Smooth muscle cell (in vitro differentiated cells): ENCODE measurements around the gene MCM9. TPM values are rescaled to one million over a fixed set of nuclear protein-coding genes. Genes with fewer than 3 reads are reported as not detected.
A peak's percentile ranks its signal among the peaks of the same experiment; 100 is the strongest.

ENCODE experiments used
- DNase-seq: peaks from one replicate; lab custom pipeline; 2025; ENCODE audit not compliant: unreplicated experiment; lab: John Stamatoyannopoulos, UW
- H2AFZ ChIP-seq: fragments of 200-600 bp; sonication (generic); 2 replicates; pipeline ENCODE4 v1.6.0; 2016; ENCODE audit warnings: antibody characterized with exemption, low read depth, mild to moderate bottlenecking
- H3F3A ChIP-seq: fragments of 200-600 bp; sonication (generic); 2 replicates; pipeline ENCODE4 v1.6.0; 2017; ENCODE audit warnings: antibody characterized with exemption, low read depth
- H3K27ac ChIP-seq: fragments of 200-600 bp; sonication (generic); 2 replicates; pipeline ENCODE4 v1.5.1; 2016; ENCODE audit warnings: low read depth, mild to moderate bottlenecking
- H3K27me3 ChIP-seq: fragments of 200-600 bp; sonication (generic); 2 replicates; pipeline ENCODE4 v1.6.1; 2016; ENCODE audit warnings: low read depth, mild to moderate bottlenecking
- H3K36me3 ChIP-seq: fragments of 200-600 bp; sonication (generic); 2 replicates; pipeline ENCODE4 v1.5.1; 2016; ENCODE audit warnings: low read depth
- H3K4me1 ChIP-seq: fragments of 200-600 bp; sonication (generic); 2 replicates; pipeline ENCODE4 v1.5.1; 2016; ENCODE audit warnings: low read depth
- H3K4me2 ChIP-seq: fragments of 200-600 bp; sonication (generic); 2 replicates; pipeline ENCODE4 v1.6.0; 2016; ENCODE audit warnings: mild to moderate bottlenecking
- H3K4me3 ChIP-seq: fragments of 200-600 bp; sonication (generic); 2 replicates; pipeline ENCODE4 v1.5.1; 2016; ENCODE audit warnings: mild to moderate bottlenecking
- H3K79me2 ChIP-seq: fragments of 200-600 bp; sonication (generic); 2 replicates; pipeline ENCODE4 v1.6.0; 2016; ENCODE audit warnings: low read depth, mild to moderate bottlenecking
- H3K9ac ChIP-seq: fragments of 200-600 bp; sonication (generic); 2 replicates; pipeline ENCODE4 v1.6.0; 2016; ENCODE audit warnings: low read depth
- H3K9me3 ChIP-seq: fragments of 200-600 bp; sonication (generic); replicated peaks from 2 replicates; pipeline ENCODE4 v1.5.1; 2016; ENCODE audit warnings: low read depth
- H4K20me1 ChIP-seq: fragments of 200-600 bp; sonication (generic); 2 replicates; pipeline ENCODE4 v1.6.0; 2016; ENCODE audit warnings: low read depth
- CTCF ChIP-seq: fragments of 200-600 bp; sonication (generic); IDR thresholded peaks from 2 replicates; pipeline ENCODE4 v1.5.1; 2017; ENCODE audit warnings: borderline replicate concordance, mild to moderate bottlenecking, antibody characterized with exemption; ENCODE audit not compliant: insufficient read depth, poor library complexity, severe bottlenecking
- WGBS: methylation state at CpG from one replicate; pipeline ENCODE4 v1.1.7; 2016; ENCODE audit warnings: low lambda C conversion rate; 5-methylcytosine and 5-hydroxymethylcytosine counted together
- polyA plus RNA-seq: library from polyadenylated mRNA; unstranded; fragments of >200 nt; fragmentation: Nextera tagmentation; extraction: Ambion mirVana; gene quantifications from 2 replicates; pipeline ENCODE4 v1.2.1, GENCODE V29; 2016
- total RNA-seq: library from RNA; depleted of rRNA; stranded (reverse); fragments of >200 nt; gene quantifications from 2 replicates; pipeline ENCODE4 v1.2.3, GENCODE V29; 2014

The MCM9 gene
- total RNA-seq = 3.9 and 7.8 TPM in 2 replicates
- polyA plus RNA-seq = 3.8 and 8.1 TPM in 2 replicates

GRCh38 chr6:118934461-118935330, at the start of gene MCM9:
TSS of gene MCM9 (minus strand) at chr6:118935159. CDS start at chr6:118931723, 3,436 bp downstream.
- H3K9ac ChIP-seq = peak within 1 kb of the TSS; percentile 81
- H2AFZ ChIP-seq = peak within 1 kb of the TSS; percentile 99
- TF ChIP-seq CTCF = no peak
- H3K27me3 ChIP-seq = no peaks in the 10 kb centered on the region
- peaks cover 21% of the 10 kb centered on the region for H3K79me2 ChIP-seq
- peak within 1 kb of the TSS; percentile 94 for H3K4me2 ChIP-seq
- peak within 1 kb of the TSS; percentile 92 for H3K4me3 ChIP-seq
- DNase-seq = peak; percentile 66
- peaks cover under 1% of the 10 kb centered on the region for H3K36me3 ChIP-seq
- peaks cover 9% of the 10 kb centered on the region for H3K4me1 ChIP-seq
- peaks cover 33% of the 10 kb centered on the region for H4K20me1 ChIP-seq
- no peaks in the 10 kb centered on the region for H3K9me3 ChIP-seq
- H3K27ac ChIP-seq = peak within 1 kb of the TSS; percentile 72
- under 1% methylated on average over 89 of the region's 95 CpGs for WGBS
- no peaks in the 10 kb centered on the region for H3F3A ChIP-seq

DNA sequence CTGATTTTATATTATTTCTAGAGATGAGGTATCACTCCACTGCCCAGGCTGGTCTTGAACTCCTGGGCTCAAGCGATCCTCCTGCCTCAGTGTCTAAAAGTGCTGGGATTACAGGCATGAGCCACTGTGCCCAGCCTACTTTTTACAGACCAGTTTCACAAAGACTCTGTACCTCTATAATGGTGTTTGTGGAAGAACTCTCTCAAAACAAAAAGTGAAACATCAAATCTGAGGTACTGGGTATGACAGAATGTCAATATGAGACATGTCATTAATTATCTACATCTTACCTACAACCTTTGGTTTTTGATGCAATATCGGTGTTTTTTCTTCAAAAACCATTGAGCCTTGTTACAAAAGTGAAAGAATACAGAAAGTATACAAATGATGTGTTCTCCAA, 49.4 kb upstream of the MCM9 start:
- no peak overlapping the region for H3K27ac ChIP-seq
- no peaks in the 10 kb centered on the region for H4K20me1 ChIP-seq
- no peaks in the 10 kb centered on the region for H3K27me3 ChIP-seq
- H2AFZ ChIP-seq = no peak overlapping the region
- H3K9ac ChIP-seq = no peak overlapping the region
- H3K36me3 ChIP-seq = no peaks in the 10 kb centered on the region
- no peaks in the 10 kb centered on the region for H3K4me1 ChIP-seq
- H3K79me2 ChIP-seq = no peaks in the 10 kb centered on the region
- H3K4me2 ChIP-seq = no peak overlapping the region
- no peak overlapping the region for H3K4me3 ChIP-seq
- no peak for TF ChIP-seq CTCF
- WGBS = 96% methylated on average over 2 of the region's 2 CpGs
- H3F3A ChIP-seq = no peaks in the 10 kb centered on the region
- no peak for DNase-seq
- H3K9me3 ChIP-seq = no peaks in the 10 kb centered on the region

DNA sequence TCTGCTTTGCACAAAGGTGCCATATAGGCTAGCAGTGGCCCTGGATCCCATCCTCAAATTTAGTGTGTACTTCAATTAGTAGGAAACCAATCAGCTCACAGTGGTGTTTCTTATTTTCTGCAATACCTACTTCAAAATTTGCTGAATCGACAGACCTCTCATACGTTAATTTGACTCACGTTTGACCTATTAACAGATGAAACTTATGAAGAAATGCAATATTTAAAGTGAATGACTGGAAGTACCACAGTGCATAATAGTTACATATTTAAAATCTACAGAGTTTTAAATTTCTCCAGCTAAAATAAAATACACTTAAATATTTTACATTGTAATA, 47.6 kb upstream of the MCM9 start:
- Histone ChIP-seq H3K27me3 (no peaks in the 10 kb centered on the region), H4K20me1 (no peaks in the 10 kb centered on the region), H3K9ac (no peak overlapping the region), H3K4me3 (no peak overlapping the region), H3K4me1 (no peaks in the 10 kb centered on the region), H3K79me2 (no peaks in the 10 kb centered on the region), H3F3A (no peaks in the 10 kb centered on the region), H2AFZ (no peak overlapping the region), H3K27ac (no peak overlapping the region), H3K4me2 (no peak overlapping the region), H3K9me3 (no peaks in the 10 kb centered on the region), H3K36me3 (no peaks in the 10 kb centered on the region)
- no peak for TF ChIP-seq CTCF
- WGBS = 95% methylated on average over 3 of the region's 3 CpGs
- DNase-seq = no peak
